ENCODE data around the gene RIMS1. TPM values are rescaled to one million over a fixed set of nuclear protein-coding genes. Genes with fewer than 3 reads are reported as not detected.

RIMS1 gene
- total RNA-seq, 1 experiment from 2014 or later, result 0.51 TPM

- no peaks in the 10 kb centered on the region for H3K27me3 ChIP-seq (ENCODE audit: low read length)
- no peaks in the 10 kb centered on the region for H3K9me3 ChIP-seq (ENCODE audit: low read length)
- no peak for ATAC-seq
- BruUV-seq (replicated peaks), result no TSS peak
- no peaks in the 10 kb centered on the region for H3K9me2 ChIP-seq (replicated peaks; ENCODE audit: low read length)
- ChIA-PET POLR2A (ENCODE audit: unreplicated experiment) (no interaction called here), CTCF (no interaction called here)
- no peak overlapping the region for H3K4me2 ChIP-seq (ENCODE audit: low read length)
- no peaks in the 10 kb centered on the region for H3K79me2 ChIP-seq (ENCODE audit: low read length)
- no peak overlapping the region for H3K4me3 ChIP-seq (ENCODE audit: low read length)
- no peaks in the 10 kb centered on the region for H4K20me1 ChIP-seq (ENCODE audit: low read length)
- H3K36me3 ChIP-seq (ENCODE audit: low read depth, low read length), result no peaks in the 10 kb centered on the region
- H3F3A ChIP-seq (ENCODE audit: low read length, unreplicated experiment), result no peaks in the 10 kb centered on the region
- no peak overlapping the region for H3K27ac ChIP-seq (ENCODE audit: low read length)
- TF ChIP-seq EZH2phosphoT487 (IDR thresholded peaks at IDR 0.05; ENCODE audit: borderline replicate concordance, low read length) (no peak), EZH2 (IDR thresholded peaks at IDR 0.05; ENCODE audit: low read length, unreplicated experiment) (no peak)
- TF ChIP-seq, protein P1, sequence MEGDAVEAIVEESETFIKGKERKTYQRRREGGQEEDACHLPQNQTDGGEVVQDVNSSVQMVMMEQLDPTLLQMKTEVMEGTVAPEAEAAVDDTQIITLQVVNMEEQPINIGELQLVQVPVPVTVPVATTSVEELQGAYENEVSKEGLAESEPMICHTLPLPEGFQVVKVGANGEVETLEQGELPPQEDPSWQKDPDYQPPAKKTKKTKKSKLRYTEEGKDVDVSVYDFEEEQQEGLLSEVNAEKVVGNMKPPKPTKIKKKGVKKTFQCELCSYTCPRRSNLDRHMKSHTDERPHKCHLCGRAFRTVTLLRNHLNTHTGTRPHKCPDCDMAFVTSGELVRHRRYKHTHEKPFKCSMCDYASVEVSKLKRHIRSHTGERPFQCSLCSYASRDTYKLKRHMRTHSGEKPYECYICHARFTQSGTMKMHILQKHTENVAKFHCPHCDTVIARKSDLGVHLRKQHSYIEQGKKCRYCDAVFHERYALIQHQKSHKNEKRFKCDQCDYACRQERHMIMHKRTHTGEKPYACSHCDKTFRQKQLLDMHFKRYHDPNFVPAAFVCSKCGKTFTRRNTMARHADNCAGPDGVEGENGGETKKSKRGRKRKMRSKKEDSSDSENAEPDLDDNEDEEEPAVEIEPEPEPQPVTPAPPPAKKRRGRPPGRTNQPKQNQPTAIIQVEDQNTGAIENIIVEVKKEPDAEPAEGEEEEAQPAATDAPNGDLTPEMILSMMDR (conservative IDR thresholded peaks at IDR 0.05; ENCODE audit: low read depth, low read length), result no peak
- no peak overlapping the region for H3K9ac ChIP-seq (ENCODE audit: low read length)
- intact Hi-C loops (cut with micrococcal nuclease), result no loop called here
- H2AFZ ChIP-seq (ENCODE audit: low read length), result no peak overlapping the region
- H3K4me1 ChIP-seq (ENCODE audit: insufficient read depth, low read length), result no peaks in the 10 kb centered on the region
- DNase-seq, result no peak
Measured at GRCh38 chr6:71977884-71978283, 91.5 kb downstream of the RIMS1 start.

- Histone ChIP-seq H3K9me2 (replicated peaks; ENCODE audit: low read length) (no peaks in the 10 kb centered on the region), H3K9me3 (ENCODE audit: low read length) (no peaks in the 10 kb centered on the region), H4K20me1 (ENCODE audit: low read length) (no peaks in the 10 kb centered on the region), H3K4me3 (ENCODE audit: low read length) (no peak overlapping the region), H3F3A (ENCODE audit: low read length, unreplicated experiment) (no peaks in the 10 kb centered on the region), H2AFZ (ENCODE audit: low read length) (no peak overlapping the region), H3K27me3 (ENCODE audit: low read length) (no peaks in the 10 kb centered on the region), H3K4me1 (ENCODE audit: insufficient read depth, low read length) (no peaks in the 10 kb centered on the region), H3K4me2 (ENCODE audit: low read length) (no peak overlapping the region), H3K79me2 (ENCODE audit: low read length) (no peaks in the 10 kb centered on the region), H3K9ac (ENCODE audit: low read length) (no peak overlapping the region), H3K27ac (ENCODE audit: low read length) (no peak overlapping the region), H3K36me3 (ENCODE audit: low read depth, low read length) (no peaks in the 10 kb centered on the region)
- POLR2A ChIA-PET (ENCODE audit: unreplicated experiment), result no interaction called here
- intact Hi-C loops (cut with micrococcal nuclease), result no loop called here
- no peak for ATAC-seq
- TF ChIP-seq, protein P1 (conservative IDR thresholded peaks at IDR 0.05; ENCODE audit: low read depth, low read length), result no peak
- no peak for TF ChIP-seq EZH2phosphoT487 (IDR thresholded peaks at IDR 0.05; ENCODE audit: borderline replicate concordance, low read length)
- no peak for TF ChIP-seq EZH2 (IDR thresholded peaks at IDR 0.05; ENCODE audit: low read length, unreplicated experiment)
- CTCF ChIA-PET, result no interaction called here
- BruUV-seq (replicated peaks), result no TSS peak
- no peak for DNase-seq
Measured at GRCh38 chr6:71979911-71980310, 93.6 kb downstream of the RIMS1 start.

- Histone ChIP-seq H3F3A (ENCODE audit: low read length, unreplicated experiment) (no peaks in the 10 kb centered on the region), H3K27me3 (ENCODE audit: low read length) (no peaks in the 10 kb centered on the region), H2AFZ (ENCODE audit: low read length) (no peak overlapping the region), H4K20me1 (ENCODE audit: low read length) (no peaks in the 10 kb centered on the region), H3K27ac (ENCODE audit: low read length) (no peak overlapping the region), H3K9me2 (replicated peaks; ENCODE audit: low read length) (no peaks in the 10 kb centered on the region), H3K79me2 (ENCODE audit: low read length) (no peaks in the 10 kb centered on the region), H3K9ac (ENCODE audit: low read length) (no peak overlapping the region), H3K4me3 (ENCODE audit: low read length) (no peak overlapping the region), H3K4me2 (ENCODE audit: low read length) (no peak overlapping the region), H3K9me3 (ENCODE audit: low read length) (no peaks in the 10 kb centered on the region), H3K36me3 (ENCODE audit: low read depth, low read length) (no peaks in the 10 kb centered on the region), H3K4me1 (ENCODE audit: insufficient read depth, low read length) (no peaks in the 10 kb centered on the region)
- no peak for ATAC-seq
- no peak for DNase-seq
- ChIA-PET CTCF (no interaction called here), POLR2A (ENCODE audit: unreplicated experiment) (no interaction called here)
- intact Hi-C loops (cut with micrococcal nuclease), result no loop called here
- no TSS peak for BruUV-seq (replicated peaks)
- TF ChIP-seq, protein P1 (conservative IDR thresholded peaks at IDR 0.05; ENCODE audit: low read depth, low read length), result no peak
- TF ChIP-seq EZH2phosphoT487 (IDR thresholded peaks at IDR 0.05; ENCODE audit: borderline replicate concordance, low read length) (no peak), EZH2 (IDR thresholded peaks at IDR 0.05; ENCODE audit: low read length, unreplicated experiment) (no peak)
Measured at GRCh38 chr6:71982389-71982788, 96.0 kb downstream of the RIMS1 start.

All from PC-3 (cell line).